GM12875 (cell line): ENCODE results near the gene SEC14L5.

ENCODE experiments used
- H3K4me3 ChIP-seq: one replicate; pipeline ENCODE4 v1.5.1; 2011; ENCODE audit warnings: low read depth, low read length, control low read depth
- CTCF ChIP-seq: IDR thresholded peaks from 2 replicates; pipeline ENCODE4 v1.5.1; 2011; ENCODE audit warnings: low read depth, mild to moderate bottlenecking, control low read depth, inconsistent platforms, low read length, moderate library complexity, borderline replicate concordance; ENCODE audit not compliant: insufficient read depth

The SEC14L5 gene

DNA sequence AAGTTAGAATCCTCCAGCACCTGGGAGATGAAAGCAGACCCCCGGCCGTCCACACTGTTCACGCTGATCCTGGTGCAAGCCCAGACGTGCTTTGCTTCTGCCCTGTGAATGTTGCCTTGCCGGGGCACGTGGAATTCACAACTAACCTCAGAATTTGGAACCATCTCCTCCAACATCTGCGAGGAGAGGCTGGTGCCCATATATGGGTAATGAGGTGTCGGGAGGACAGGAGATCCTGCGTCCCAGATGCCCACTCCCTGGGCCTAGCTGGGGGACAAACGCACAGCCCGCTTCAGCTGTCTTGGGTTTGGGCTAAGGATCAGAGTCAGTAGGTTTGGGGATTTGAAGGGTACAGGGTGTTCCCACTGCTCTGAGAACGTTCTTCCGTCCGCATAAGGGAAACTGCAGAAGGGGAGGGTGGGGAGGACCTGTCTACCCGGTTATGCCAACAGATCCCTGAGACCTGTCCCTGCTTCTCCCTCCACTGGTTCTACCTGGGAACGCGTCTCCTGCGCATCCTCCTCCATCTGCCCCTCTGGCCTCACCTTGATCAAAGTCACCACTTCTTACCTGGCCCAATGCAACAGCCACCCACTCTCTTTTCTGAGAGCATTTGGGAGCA, 35.3 kb upstream of the SEC14L5 start:
- H3K4me3 ChIP-seq, result no peak overlapping the region
- TF ChIP-seq CTCF, result no peak

DNA sequence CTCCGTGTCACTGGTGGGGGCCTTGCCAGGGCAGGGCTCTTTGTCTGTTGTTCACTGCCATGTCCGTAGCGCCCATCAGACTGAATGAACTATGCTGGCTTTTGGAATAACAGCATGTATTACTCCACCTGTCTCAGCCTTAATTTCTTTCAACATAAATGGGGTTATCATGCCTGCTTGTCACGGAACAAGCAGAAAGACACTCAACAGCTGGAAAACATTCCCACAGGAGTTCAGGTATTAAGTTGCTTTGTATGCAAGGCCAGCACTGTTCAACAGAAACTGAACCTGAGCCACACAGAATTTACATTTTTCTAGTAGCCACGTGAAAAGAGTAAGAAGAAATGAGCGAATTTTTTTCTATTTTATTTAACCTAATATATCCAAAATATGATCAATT, 34.3 kb upstream of the SEC14L5 start:
- no peak overlapping the region for H3K4me3 ChIP-seq
- no peak for TF ChIP-seq CTCF

DNA sequence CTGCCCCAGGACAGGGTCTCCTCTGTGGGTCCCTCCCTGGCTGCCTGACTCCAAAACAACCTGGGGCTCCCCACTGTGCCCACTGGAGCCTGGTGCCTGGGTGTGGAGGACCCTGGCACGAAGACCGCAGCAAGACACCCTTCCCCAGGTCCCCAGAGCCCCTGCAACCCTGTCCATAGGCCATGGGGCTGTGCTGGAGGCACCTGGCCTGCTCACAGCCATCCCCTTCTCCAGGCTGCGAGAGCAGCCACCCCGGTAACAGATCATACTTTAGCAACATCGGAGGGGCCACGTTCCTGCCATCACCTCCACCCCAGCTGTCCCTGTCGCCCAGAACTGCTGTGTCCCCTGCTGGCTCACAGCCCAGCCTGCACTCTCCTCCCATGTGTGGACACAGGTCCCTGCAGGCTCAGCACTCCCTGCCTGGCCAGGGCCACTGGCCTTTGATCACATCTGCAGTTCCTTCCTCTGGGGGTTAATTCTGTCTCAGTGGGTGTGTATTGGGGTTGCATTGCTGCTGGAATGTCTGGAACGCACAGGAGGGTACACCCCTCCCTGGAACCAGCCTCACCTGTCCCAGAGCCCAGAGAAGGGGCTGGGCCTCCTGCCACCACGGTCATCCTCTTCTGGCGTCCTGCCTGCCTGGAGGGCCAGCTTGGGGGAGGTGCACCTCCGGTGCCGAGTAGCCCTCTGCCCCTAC, 33.4 kb upstream of the SEC14L5 start:
- no peak for TF ChIP-seq CTCF
- H3K4me3 ChIP-seq, result no peak overlapping the region

DNA sequence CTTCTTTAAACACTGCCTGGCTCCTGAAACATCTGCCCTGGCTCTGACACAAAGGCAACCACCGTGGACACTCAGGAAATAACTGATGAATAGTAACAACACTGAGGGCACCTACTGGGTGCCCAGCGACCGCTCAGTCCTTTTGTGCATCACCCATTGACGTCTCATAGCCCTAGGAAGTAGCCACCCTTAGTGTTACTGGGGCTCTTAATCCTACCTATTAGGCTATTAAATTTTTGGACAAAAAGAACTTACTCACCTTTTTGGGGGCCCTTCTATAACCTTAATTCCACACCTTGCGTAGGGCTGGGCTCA, 32.9 kb upstream of the SEC14L5 start:
- H3K4me3 ChIP-seq, result no peak overlapping the region

DNA sequence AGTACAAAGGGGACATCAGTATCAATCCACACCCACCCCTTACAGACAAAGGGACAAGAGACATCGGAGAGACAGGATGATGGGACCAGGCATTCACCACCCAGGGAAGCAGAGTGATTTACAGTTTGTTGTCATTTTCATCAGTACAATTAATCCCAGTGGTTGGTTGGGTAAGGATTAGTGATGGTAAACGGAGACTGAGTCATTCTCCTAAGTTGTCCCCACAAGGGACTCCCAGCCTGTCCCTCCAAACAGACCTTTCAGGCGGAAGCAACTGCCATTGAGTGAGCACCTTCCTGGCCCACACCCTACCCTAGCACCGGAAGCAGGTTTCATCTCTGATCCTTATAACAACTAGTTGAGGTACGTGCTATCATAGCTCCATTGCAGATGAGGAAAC, 32.3 kb upstream of the SEC14L5 start:
- H3K4me3 ChIP-seq, result no peak overlapping the region
- no peak for TF ChIP-seq CTCF

More for the DNA sequence above, 32.9 kb upstream of the SEC14L5 start:
- no peak for TF ChIP-seq CTCF

DNA sequence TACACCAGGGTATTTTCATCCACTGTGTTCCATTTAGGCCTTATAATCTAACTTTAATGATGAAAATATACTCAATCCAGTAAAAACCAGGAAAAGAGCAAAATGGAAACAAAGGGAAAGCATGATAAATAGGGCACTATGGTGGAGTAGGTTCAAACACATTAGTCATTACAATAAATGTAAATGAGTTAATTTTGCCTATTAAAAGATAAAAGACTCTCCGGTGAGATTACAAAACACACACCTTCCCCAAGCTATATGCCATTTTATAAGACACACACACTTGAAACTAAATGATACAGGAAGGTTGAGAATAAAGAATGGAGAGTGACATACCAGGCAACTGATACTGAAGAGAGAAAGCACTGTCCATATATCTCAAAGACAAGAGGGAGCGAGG, 31.2 kb upstream of the SEC14L5 start:
- TF ChIP-seq CTCF, result no peak

GRCh38 chr16:4927661-4928060, 30.5 kb upstream of the SEC14L5 start:
- no peak overlapping the region for H3K4me3 ChIP-seq
- TF ChIP-seq CTCF, result no peak

More for the DNA sequence above, 31.2 kb upstream of the SEC14L5 start:
- no peak overlapping the region for H3K4me3 ChIP-seq
